Erythroblast (primary cell): ENCODE measurements around the gene FBXO15.

ENCODE experiments used
- GATA1 ChIP-seq: IDR thresholded peaks from 2 replicates; pipeline ENCODE4 v1.6.1; 2011; ENCODE audit warnings: low read depth, mild to moderate bottlenecking, control low read depth, low read length, moderate library complexity
- POLR2A ChIP-seq: IDR thresholded peaks from 2 replicates; pipeline ENCODE4 v1.6.1; 2011; ENCODE audit warnings: mild to moderate bottlenecking, low read length

DNA sequence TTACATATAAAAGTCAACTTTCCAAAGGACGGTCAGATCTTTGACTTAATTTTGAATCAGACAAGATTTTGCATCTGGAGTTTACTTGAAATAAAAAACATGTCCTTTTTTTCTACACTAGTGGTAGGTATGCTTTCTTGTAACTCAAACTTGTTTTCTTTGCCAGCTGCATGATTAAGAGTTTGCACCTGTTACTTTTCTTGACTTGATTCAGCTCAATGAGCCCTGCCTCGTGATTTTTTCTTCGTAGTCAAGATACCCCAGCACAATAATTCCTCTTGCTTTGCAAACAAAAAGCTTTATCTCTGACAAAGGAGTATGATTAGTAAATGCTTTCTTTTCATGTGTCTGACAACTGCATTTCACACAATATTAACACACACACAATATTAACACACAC is 82.3 kb downstream of the FBXO15 start:
- TF ChIP-seq POLR2A (no peak), GATA1 (no peak)
